H1 (cell line): Measurements from ENCODE around the gene ATG16L2. TPM values are rescaled to one million over a fixed set of nuclear protein-coding genes. Genes with fewer than 3 reads are reported as not detected.

Experiments
- ASH2L ChIP-seq: fragments of 200-600, 300-600 bp; sonication (generic); IDR thresholded peaks from one replicate; pipeline ENCODE4 v1.7.1; 2017; ENCODE audit warnings: low read length
- ATF3 ChIP-seq: IDR thresholded peaks from 2 replicates; pipeline ENCODE4 v1.6.1; 2011; ENCODE audit warnings: low read depth, mild to moderate bottlenecking, low read length; ENCODE audit not compliant: insufficient read depth
- CHD2 ChIP-seq: IDR thresholded peaks from 2 replicates; pipeline ENCODE4 v1.6.1; 2012; ENCODE audit warnings: low read length, improper control_type of control experiment
- CREB1 ChIP-seq: IDR thresholded peaks from 2 replicates; pipeline ENCODE4 v1.6.1; 2012; ENCODE audit warnings: inconsistent platforms
- E2F6 ChIP-seq: IDR thresholded peaks from 2 replicates; pipeline ENCODE4 v1.6.1; 2012; ENCODE audit warnings: inconsistent platforms
- GTF2F1 ChIP-seq: IDR thresholded peaks from 2 replicates; pipeline ENCODE4 v1.6.1; 2012; ENCODE audit warnings: low read depth, low read length, improper control_type of control experiment, borderline replicate concordance
- HDAC6 ChIP-seq: IDR thresholded peaks from one replicate; pipeline ENCODE4 v1.7.1; 2012; ENCODE audit warnings: low read depth, mild to moderate bottlenecking, inconsistent platforms, low read length, moderate library complexity
- KDM4A ChIP-seq: IDR thresholded peaks from one replicate; pipeline ENCODE4 v1.7.1; 2012; ENCODE audit warnings: low read depth, mild to moderate bottlenecking, moderate library complexity, low read length, inconsistent platforms; ENCODE audit not compliant: severe bottlenecking
- POLR2A ChIP-seq, 2 experiments: IDR thresholded peaks; 1 replicate in 1 of 2; 2 replicates in 1 of 2; pipeline ENCODE4 v1.6.1; 2011; ENCODE audit warnings: low read depth in 2 of 2, low read length in 2 of 2, mild to moderate bottlenecking in 2 of 2; ENCODE audit errors: control extremely low read depth in 1 of 2
- POU5F1 ChIP-seq: IDR thresholded peaks from 2 replicates; pipeline ENCODE4 v1.6.1; 2011; ENCODE audit warnings: low read depth, mild to moderate bottlenecking, low read length, moderate library complexity
- RFX5 ChIP-seq: IDR thresholded peaks from 2 replicates; pipeline ENCODE4 v1.6.1; 2011; ENCODE audit warnings: low read depth, low read length, improper control_type of control experiment, borderline replicate concordance
- RNF2 ChIP-seq: fragments of 200-900, 300-1000 bp; sonication (generic); IDR thresholded peaks from 2 replicates; pipeline ENCODE4 v1.7.1; 2016; ENCODE audit warnings: borderline replicate concordance, low read depth, mild to moderate bottlenecking, antibody characterized with exemption, low read length; ENCODE audit not compliant: poor library complexity, severe bottlenecking; ENCODE audit errors: missing control alignments
- SIN3A ChIP-seq, 2 experiments: IDR thresholded peaks in 1 of 2; conservative IDR thresholded peaks in 1 of 2; 2 replicates each; pipeline ENCODE4 v1.6.1; 2011 to 2012; ENCODE audit warnings: low read length in 2 of 2, improper control_type of control experiment in 1 of 2, low read depth in 1 of 2, mild to moderate bottlenecking in 1 of 2
- SIRT6 ChIP-seq: IDR thresholded peaks from one replicate; pipeline ENCODE4 v1.7.1; 2012; ENCODE audit warnings: low read length, inconsistent platforms
- SIX5 ChIP-seq: IDR thresholded peaks from 2 replicates; pipeline ENCODE4 v1.6.1; 2011; ENCODE audit warnings: mild to moderate bottlenecking, low read depth, low read length
- SP2 ChIP-seq: IDR thresholded peaks from 2 replicates; pipeline ENCODE4 v1.6.1; 2012; ENCODE audit warnings: mild to moderate bottlenecking, low read length, inconsistent platforms
- SRF ChIP-seq: IDR thresholded peaks from 2 replicates; pipeline ENCODE4 v1.6.1; 2011; ENCODE audit warnings: mild to moderate bottlenecking, low read depth, low read length, moderate library complexity
- TAF7 ChIP-seq: optimal IDR thresholded peaks from 2 replicates; pipeline ENCODE3; 2011; ENCODE audit warnings: low read depth, mild to moderate bottlenecking, inconsistent platforms, low read length, moderate library complexity, borderline replicate concordance
- TCF12 ChIP-seq: IDR thresholded peaks from 2 replicates; pipeline ENCODE4 v1.6.1; 2011; ENCODE audit warnings: low read depth, mild to moderate bottlenecking, low read length
- YY1 ChIP-seq: IDR thresholded peaks from 2 replicates; pipeline ENCODE4 v1.6.1; 2011; ENCODE audit warnings: low read depth, mild to moderate bottlenecking, low read length
- ZNF274 ChIP-seq: IDR thresholded peaks from 2 replicates; pipeline ENCODE4 v1.7.0; 2012; ENCODE audit warnings: low read length, borderline replicate concordance; ENCODE audit errors: extremely low read depth
- polyA plus RNA-seq, 7 experiments: library from polyadenylated mRNA; depleted of rRNA in 3 of 7; stranded (reverse) in 5 of 7; unstranded in 2 of 7; fragments of >200 nt in 5 of 7; fragments of 200-250 nt in 2 of 7; gene quantifications; 1 replicate in 5 of 7; 2 replicates in 1 of 7; 4 replicates in 1 of 7; pipeline versions ENCODE4 v1.2.1 to v1.2.3, GENCODE V29; 2011 to 2013; ENCODE audit warnings: missing spikeins in 2 of 7, mixed read lengths in 2 of 7
- total RNA-seq: library from RNA; stranded (reverse); fragmentation: NEBNext Ultra II Directional; extraction: Animal tissue kit (Norgen Biotek cat#: 25700); gene quantifications from 2 replicates; pipeline ENCODE4 v1.2.1, GENCODE V29; 2021
- TF ChIP-seq, protein P1 (sequence below): IDR thresholded peaks from 2 replicates; pipeline ENCODE4 v1.6.1; 2011; ENCODE audit warnings: low read length, improper control_type of control experiment

The ATG16L2 gene
- total and polyA plus RNA-seq, 2 of the 8 experiments (the other 6 are each of a cell fraction or from before 2014, with no cell fraction given) = 11.0 to 18.5 TPM

DNA sequence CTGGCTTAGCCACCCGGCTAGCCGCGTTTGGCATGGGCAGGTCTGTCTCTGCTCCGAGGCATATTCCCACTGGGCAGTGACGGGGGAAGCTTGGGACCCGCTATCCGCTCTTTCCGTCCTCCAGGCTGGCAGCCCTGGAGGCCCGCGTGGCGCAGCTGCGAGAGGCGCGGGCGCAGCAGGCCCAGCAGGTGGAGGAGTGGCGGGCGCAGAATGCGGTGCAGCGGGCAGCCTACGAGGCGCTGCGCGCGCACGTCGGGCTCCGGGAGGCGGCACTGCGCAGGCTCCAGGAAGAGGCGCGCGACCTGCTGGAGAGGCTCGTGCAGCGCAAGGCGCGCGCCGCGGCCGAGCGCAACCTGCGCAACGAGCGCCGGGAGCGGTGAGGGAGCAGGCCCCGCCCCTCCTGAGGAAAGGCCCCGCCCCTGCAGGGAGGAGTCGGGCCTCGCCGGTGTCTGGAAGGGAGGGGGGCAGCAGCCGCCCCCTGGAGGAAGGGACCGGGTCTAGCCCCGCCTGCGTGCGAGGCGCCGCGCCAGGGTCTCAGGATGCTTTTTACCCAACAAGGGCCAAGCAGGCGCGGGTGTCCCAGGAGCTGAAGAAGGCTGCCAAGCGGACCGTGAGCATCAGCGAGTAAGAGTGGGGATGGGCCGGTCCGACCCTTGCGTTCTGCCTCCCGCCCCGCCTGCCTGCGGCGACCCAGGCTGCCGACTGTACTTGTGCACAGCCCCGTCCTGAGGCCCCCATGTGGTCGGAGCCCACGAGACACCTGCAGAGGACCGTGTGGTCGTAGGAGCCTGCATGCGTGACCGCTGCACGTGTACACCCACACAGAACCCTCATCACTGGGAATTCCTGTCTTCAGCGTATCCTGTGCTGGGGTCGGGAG, 7.9 kb downstream of the ATG16L2 start (continued):
- peak; percentile 79 for TF ChIP-seq KDM4A
- no peak for TF ChIP-seq RNF2
- TF ChIP-seq TAF7 = no peak
- TF ChIP-seq YY1 = 0 out of 2 replicates have a peak, but pooled peaks have one; percentile 6
- peak in 1 of 2 experiments; percentile 42; a peak in 1 of 3 replicates for TF ChIP-seq POLR2A (IDR thresholded peaks at IDR 0.05; ENCODE audit: control extremely low read depth in 1 of 2, low read depth in 2 of 2, low read length in 2 of 2)
- no peak for TF ChIP-seq SP2
- TF ChIP-seq SIN3A (conservative IDR thresholded peaks at IDR 0.05 in 1 of 2, IDR thresholded peaks at IDR 0.05 in 1 of 2; ENCODE audit: low read depth in 1 of 2, low read length in 2 of 2) = no peak; a peak in 1 of 4 replicates
- TF ChIP-seq ASH2L = peak; percentile 39
- TF ChIP-seq ZNF274 = no peak
- TF ChIP-seq SIRT6 = no peak
- TF ChIP-seq CHD2 = no peak
- TF ChIP-seq POU5F1 = no peak
- no peak for TF ChIP-seq HDAC6
- TF ChIP-seq ATF3 = no peak
- TF ChIP-seq SIX5 = peak; percentile 31; the same call in 1 of the 2 replicates
- peak; percentile 84 for TF ChIP-seq E2F6
- 0 out of 2 replicates have a peak, but pooled peaks have one; percentile 60 for TF ChIP-seq GTF2F1
- TF ChIP-seq, protein P1, sequence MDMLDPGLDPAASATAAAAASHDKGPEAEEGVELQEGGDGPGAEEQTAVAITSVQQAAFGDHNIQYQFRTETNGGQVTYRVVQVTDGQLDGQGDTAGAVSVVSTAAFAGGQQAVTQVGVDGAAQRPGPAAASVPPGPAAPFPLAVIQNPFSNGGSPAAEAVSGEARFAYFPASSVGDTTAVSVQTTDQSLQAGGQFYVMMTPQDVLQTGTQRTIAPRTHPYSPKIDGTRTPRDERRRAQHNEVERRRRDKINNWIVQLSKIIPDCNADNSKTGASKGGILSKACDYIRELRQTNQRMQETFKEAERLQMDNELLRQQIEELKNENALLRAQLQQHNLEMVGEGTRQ = no peak
- peak; percentile 80; the same call in 1 of the 2 replicates for TF ChIP-seq TCF12
- no peak for TF ChIP-seq RFX5
- TF ChIP-seq SRF = no peak
- TF ChIP-seq CREB1 = 0 out of 2 replicates have a peak, but pooled peaks have one; percentile 11
